ENCODE results near the gene EIF3A.

EIF3A gene

GRCh38 chr10:119080521-119081259 is at the start of gene EIF3A:
Gene EIF3A (minus strand): TSS chr10:119080817. CDS start chr10:119080676, 141 bp downstream.
- TF ChIP-seq, protein P1, sequence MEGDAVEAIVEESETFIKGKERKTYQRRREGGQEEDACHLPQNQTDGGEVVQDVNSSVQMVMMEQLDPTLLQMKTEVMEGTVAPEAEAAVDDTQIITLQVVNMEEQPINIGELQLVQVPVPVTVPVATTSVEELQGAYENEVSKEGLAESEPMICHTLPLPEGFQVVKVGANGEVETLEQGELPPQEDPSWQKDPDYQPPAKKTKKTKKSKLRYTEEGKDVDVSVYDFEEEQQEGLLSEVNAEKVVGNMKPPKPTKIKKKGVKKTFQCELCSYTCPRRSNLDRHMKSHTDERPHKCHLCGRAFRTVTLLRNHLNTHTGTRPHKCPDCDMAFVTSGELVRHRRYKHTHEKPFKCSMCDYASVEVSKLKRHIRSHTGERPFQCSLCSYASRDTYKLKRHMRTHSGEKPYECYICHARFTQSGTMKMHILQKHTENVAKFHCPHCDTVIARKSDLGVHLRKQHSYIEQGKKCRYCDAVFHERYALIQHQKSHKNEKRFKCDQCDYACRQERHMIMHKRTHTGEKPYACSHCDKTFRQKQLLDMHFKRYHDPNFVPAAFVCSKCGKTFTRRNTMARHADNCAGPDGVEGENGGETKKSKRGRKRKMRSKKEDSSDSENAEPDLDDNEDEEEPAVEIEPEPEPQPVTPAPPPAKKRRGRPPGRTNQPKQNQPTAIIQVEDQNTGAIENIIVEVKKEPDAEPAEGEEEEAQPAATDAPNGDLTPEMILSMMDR (IDR thresholded peaks at IDR 0.05; ENCODE audit: low read depth, low read length, missing control alignments) = no peak
- peak within 1 kb of the TSS; percentile 98 for H3K4me3 ChIP-seq (replicated peaks; ENCODE audit: low read depth, low read length)
- DNase-seq (ENCODE audit: extremely low read depth, low read depth) = peak; percentile 49

- H3K4me3 ChIP-seq (replicated peaks; ENCODE audit: low read depth, low read length) = no peak overlapping the region
- TF ChIP-seq, protein P1 (IDR thresholded peaks at IDR 0.05; ENCODE audit: low read depth, low read length, missing control alignments) = no peak
- DNase-seq (ENCODE audit: extremely low read depth, low read depth) = no peak
These were observed 49.1 kb upstream of the EIF3A start for GRCh38 chr10:119129721-119130120.

DNA sequence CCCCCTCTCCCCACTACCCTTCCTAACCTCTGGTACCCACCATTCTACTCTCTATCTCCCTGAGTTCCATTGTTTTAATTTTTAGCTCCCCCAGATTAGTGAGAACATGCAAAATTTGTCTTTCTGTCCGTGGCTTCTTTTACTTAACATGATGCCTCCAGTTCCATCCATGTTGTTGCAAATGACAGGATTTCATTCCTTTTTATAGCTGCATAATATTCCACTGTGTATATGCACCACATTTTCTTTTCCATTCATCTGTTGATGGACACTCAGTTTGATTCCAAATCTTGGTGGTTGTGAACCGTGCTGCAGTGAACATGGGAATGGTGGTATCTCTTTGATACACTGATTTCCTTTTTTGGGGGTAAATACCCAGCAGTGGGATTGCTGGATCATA is 45.3 kb upstream of the EIF3A start:
- no peak overlapping the region for H3K4me3 ChIP-seq (replicated peaks; ENCODE audit: low read depth, low read length)
- no peak for DNase-seq (ENCODE audit: extremely low read depth, low read depth)

GRCh38 chr10:119120875-119121274 is 40.3 kb upstream of the EIF3A start:
- H3K4me3 ChIP-seq (replicated peaks; ENCODE audit: low read depth, low read length) = no peak overlapping the region
- no peak for DNase-seq (ENCODE audit: extremely low read depth, low read depth)
- TF ChIP-seq, protein P1 (IDR thresholded peaks at IDR 0.05; ENCODE audit: low read depth, low read length, missing control alignments) = no peak

More for the DNA sequence above, 45.3 kb upstream of the EIF3A start:
- TF ChIP-seq, protein P1 (IDR thresholded peaks at IDR 0.05; ENCODE audit: low read depth, low read length, missing control alignments) = no peak

DNA sequence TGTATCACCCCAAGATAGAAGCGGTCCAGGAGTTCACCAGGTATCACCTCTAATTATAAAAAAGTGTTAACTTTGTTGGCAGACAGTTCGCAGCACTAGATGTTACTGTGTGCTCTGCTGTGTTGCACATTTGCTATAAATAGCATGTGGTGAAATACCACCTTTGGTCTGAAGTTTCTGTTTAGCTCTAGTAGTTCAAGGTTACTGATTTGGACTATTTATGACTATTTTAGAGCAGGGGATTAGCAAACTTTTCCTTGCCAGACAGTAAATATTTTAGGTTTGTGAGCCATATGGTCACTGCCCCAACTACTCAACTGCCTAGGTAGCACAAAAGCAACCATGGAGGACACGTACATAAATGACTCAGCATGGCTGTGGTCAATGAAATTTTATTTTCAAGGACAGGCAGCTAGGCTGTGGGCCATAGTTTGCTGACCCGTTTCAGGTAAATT is 39.8 kb upstream of the EIF3A start:
- DNase-seq (ENCODE audit: extremely low read depth, low read depth) = no peak

GRCh38 chr10:119119400-119119799 is 38.8 kb upstream of the EIF3A start:
- no peak for DNase-seq (ENCODE audit: extremely low read depth, low read depth)
- TF ChIP-seq, protein P1 (IDR thresholded peaks at IDR 0.05; ENCODE audit: low read depth, low read length, missing control alignments) = no peak
- H3K4me3 ChIP-seq (replicated peaks; ENCODE audit: low read depth, low read length) = no peak overlapping the region

More for the DNA sequence above, 39.8 kb upstream of the EIF3A start:
- no peak overlapping the region for H3K4me3 ChIP-seq (replicated peaks; ENCODE audit: low read depth, low read length)
- TF ChIP-seq, protein P1 (IDR thresholded peaks at IDR 0.05; ENCODE audit: low read depth, low read length, missing control alignments) = no peak

Data from HFF-Myc (cell line).